ENCODE data around the gene ACVR1. TPM values are rescaled to one million over a fixed set of nuclear protein-coding genes. Genes with fewer than 3 reads are reported as not detected.

The ACVR1 gene
- total and polyA plus RNA-seq, 2 of the 13 experiments (the other 11 are each of a cell fraction or from before 2014, with no cell fraction given) = 2.3 to 5.4 TPM

DNA sequence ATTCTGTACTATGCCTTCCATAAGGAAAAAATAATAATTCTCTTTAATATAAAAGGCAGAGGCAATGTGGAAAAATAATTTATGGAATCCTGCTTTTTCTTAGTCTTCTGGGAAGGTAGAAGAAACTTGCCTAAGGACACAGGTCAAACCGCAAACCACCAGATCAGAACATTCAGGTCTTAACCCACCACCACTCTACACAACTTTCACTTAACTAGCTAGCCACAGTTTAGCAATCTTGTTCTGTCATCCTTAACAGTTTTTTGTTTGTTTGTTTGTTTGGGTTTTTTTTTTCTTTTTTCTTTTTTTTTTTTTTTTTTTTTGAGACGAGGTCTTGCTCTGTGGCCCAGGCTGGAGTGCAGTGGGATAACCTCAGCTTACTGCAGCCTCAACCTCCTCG, 70.6 kb downstream of the ACVR1 start:
- H3K4me2 ChIP-seq (ENCODE audit: low read depth, low read length) = no peak overlapping the region
- intact Hi-C loops (cut with micrococcal nuclease; ENCODE audit: unreplicated experiment) (no loop called here), in situ Hi-C loops (cut with HindIII; ENCODE audit: extremely low pct_ligation_motif_present, low pct_unique_long_range_greater_than_20kb) (no loop called here)
- BruUV-seq (replicated peaks) = no TSS peak
- no peak overlapping the region for H2AFZ ChIP-seq (ENCODE audit: low read length)
- WGBS (ENCODE audit: low lambda C conversion rate) = 94% methylated on average over 3 of the region's 3 CpGs
- no peak for ATAC-seq
- TF ChIP-seq ZNF207 (IDR thresholded peaks at IDR 0.05; ENCODE audit: borderline replicate concordance) = no peak
- TF ChIP-seq, protein P1, sequence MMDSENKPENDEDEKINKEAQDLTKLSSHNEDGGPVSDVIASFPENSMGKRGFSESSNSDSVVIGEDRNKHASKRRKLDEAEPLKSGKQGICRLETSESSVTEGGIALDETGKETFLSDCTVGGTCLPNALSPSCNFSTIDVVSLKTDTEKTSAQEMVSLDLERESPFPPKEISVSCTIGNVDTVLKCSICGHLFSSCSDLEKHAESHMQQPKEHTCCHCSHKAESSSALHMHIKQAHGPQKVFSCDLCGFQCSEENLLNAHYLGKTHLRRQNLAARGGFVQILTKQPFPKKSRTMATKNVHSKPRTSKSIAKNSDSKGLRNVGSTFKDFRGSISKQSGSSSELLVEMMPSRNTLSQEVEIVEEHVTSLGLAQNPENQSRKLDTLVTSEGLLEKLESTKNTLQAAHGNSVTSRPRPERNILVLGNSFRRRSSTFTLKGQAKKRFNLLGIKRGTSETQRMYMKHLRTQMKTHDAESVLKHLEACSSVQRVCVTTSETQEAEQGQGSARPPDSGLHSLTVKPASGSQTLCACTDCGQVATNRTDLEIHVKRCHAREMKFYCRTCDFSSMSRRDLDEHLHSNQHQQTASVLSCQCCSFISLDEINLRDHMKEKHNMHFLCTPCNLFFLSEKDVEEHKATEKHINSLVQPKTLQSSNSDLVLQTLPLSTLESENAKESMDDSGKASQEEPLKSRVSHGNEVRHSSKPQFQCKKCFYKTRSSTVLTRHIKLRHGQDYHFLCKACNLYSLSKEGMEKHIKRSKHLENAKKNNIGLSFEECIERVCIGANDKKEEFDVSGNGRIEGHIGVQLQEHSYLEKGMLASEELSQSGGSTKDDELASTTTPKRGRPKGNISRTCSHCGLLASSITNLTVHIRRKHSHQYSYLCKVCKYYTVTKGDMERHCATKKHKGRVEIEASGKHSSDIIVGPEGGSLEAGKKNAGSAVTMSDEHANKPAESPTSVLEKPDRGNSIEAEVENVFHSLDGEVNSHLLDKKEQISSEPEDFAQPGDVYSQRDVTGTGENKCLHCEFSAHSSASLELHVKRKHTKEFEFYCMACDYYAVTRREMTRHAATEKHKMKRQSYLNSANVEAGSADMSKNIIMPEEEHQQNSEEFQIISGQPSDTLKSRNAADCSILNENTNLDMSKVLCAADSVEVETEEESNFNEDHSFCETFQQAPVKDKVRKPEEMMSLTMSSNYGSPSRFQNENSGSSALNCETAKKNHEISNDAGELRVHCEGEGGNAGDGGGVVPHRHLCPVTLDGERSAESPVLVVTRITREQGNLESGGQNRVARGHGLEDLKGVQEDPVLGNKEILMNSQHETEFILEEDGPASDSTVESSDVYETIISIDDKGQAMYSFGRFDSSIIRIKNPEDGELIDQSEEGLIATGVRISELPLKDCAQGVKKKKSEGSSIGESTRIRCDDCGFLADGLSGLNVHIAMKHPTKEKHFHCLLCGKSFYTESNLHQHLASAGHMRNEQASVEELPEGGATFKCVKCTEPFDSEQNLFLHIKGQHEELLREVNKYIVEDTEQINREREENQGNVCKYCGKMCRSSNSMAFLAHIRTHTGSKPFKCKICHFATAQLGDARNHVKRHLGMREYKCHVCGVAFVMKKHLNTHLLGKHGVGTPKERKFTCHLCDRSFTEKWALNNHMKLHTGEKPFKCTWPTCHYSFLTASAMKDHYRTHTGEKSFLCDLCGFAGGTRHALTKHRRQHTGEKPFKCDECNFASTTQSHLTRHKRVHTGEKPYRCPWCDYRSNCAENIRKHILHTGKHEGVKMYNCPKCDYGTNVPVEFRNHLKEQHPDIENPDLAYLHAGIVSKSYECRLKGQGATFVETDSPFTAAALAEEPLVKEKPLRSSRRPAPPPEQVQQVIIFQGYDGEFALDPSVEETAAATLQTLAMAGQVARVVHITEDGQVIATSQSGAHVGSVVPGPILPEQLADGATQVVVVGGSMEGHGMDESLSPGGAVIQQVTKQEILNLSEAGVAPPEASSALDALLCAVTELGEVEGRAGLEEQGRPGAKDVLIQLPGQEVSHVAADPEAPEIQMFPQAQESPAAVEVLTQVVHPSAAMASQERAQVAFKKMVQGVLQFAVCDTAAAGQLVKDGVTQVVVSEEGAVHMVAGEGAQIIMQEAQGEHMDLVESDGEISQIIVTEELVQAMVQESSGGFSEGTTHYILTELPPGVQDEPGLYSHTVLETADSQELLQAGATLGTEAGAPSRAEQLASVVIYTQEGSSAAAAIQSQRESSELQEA (CRISPR knock-in tag; IDR thresholded peaks at IDR 0.05; ENCODE audit: not compliant biosample characterization) = no peak
- no peaks in the 10 kb centered on the region for H3K9me3 ChIP-seq (ENCODE audit: low read length)
- no peaks in the 10 kb centered on the region for H3K4me1 ChIP-seq (ENCODE audit: insufficient read depth, low read length)
- no peaks in the 10 kb centered on the region for H3K36me3 ChIP-seq (replicated peaks in 1 of 2; ENCODE audit: control insufficient read depth in 1 of 2, insufficient read depth in 2 of 2, low read length in 2 of 2)
- no peak overlapping the region for H3K27ac ChIP-seq (ENCODE audit: extremely low read length, insufficient read depth, low read length)
- ChIA-PET CTCF (ENCODE audit: low intra/inter-chr PET ratio, low total read pairs) (no interaction called here), POLR2A (no interaction called here)
- H4K20me1 ChIP-seq (ENCODE audit: insufficient read depth, low read length) = no peaks in the 10 kb centered on the region
- H3K4me3 ChIP-seq (replicated peaks in 1 of 3; ENCODE audit: insufficient read depth in 1 of 3, low read depth in 2 of 3, low read length in 3 of 3) = no peak overlapping the region
- H3K79me2 ChIP-seq (ENCODE audit: insufficient read depth, low read length) = no peaks in the 10 kb centered on the region
- no peaks in the 10 kb centered on the region for H3K27me3 ChIP-seq (ENCODE audit: control insufficient read depth in 1 of 2, insufficient read depth in 2 of 2, low read length in 2 of 2)
- no peak for DNase-seq (ENCODE audit: low spot score)
- FAIRE-seq = no peak
- H3K9ac ChIP-seq (ENCODE audit: insufficient read depth, low read depth, low read length) = no peak overlapping the region
